Astrocyte (in vitro differentiated cells and primary cell): ENCODE measurements around the gene PPP3R1.

Source experiments
- EZH2 ChIP-seq: IDR thresholded peaks from 2 replicates; pipeline ENCODE4 v1.6.1; 2012; ENCODE audit warnings: mild to moderate bottlenecking, low read length, inconsistent platforms; ENCODE audit not compliant: insufficient read depth
- TF ChIP-seq, protein P1 (sequence below): IDR thresholded peaks from 2 replicates; pipeline ENCODE4 v1.5.1; 2011; ENCODE audit warnings: low read depth, mild to moderate bottlenecking, inconsistent platforms, low read length, moderate library complexity; ENCODE audit not compliant: insufficient read depth

GRCh38 chr2:68251855-68252399 lies 405 bp downstream of the PPP3R1 start:
- TF ChIP-seq, protein P1, sequence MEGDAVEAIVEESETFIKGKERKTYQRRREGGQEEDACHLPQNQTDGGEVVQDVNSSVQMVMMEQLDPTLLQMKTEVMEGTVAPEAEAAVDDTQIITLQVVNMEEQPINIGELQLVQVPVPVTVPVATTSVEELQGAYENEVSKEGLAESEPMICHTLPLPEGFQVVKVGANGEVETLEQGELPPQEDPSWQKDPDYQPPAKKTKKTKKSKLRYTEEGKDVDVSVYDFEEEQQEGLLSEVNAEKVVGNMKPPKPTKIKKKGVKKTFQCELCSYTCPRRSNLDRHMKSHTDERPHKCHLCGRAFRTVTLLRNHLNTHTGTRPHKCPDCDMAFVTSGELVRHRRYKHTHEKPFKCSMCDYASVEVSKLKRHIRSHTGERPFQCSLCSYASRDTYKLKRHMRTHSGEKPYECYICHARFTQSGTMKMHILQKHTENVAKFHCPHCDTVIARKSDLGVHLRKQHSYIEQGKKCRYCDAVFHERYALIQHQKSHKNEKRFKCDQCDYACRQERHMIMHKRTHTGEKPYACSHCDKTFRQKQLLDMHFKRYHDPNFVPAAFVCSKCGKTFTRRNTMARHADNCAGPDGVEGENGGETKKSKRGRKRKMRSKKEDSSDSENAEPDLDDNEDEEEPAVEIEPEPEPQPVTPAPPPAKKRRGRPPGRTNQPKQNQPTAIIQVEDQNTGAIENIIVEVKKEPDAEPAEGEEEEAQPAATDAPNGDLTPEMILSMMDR = no peak
- TF ChIP-seq EZH2 = no peak
